ENCODE data around the gene TANGO2.

The TANGO2 gene

GRCh38 chr22:20111689-20112622 is 91.0 kb downstream of the TANGO2 start:
- peaks cover 47% of the 10 kb centered on the region for H3K4me1 ChIP-seq (ENCODE audit: insufficient read depth, low read length)
- TF ChIP-seq, protein P1, sequence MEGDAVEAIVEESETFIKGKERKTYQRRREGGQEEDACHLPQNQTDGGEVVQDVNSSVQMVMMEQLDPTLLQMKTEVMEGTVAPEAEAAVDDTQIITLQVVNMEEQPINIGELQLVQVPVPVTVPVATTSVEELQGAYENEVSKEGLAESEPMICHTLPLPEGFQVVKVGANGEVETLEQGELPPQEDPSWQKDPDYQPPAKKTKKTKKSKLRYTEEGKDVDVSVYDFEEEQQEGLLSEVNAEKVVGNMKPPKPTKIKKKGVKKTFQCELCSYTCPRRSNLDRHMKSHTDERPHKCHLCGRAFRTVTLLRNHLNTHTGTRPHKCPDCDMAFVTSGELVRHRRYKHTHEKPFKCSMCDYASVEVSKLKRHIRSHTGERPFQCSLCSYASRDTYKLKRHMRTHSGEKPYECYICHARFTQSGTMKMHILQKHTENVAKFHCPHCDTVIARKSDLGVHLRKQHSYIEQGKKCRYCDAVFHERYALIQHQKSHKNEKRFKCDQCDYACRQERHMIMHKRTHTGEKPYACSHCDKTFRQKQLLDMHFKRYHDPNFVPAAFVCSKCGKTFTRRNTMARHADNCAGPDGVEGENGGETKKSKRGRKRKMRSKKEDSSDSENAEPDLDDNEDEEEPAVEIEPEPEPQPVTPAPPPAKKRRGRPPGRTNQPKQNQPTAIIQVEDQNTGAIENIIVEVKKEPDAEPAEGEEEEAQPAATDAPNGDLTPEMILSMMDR (IDR thresholded peaks at IDR 0.05; ENCODE audit: borderline replicate concordance, extremely low read depth, low read length, poor library complexity, severe bottlenecking), result no peak
- TF ChIP-seq EZH2 (IDR thresholded peaks at IDR 0.05; ENCODE audit: borderline replicate concordance, low read depth, low read length, severe bottlenecking), result no peak
- no peak overlapping the region for H3K4me2 ChIP-seq (ENCODE audit: insufficient read depth, low read length)
- no peaks in the 10 kb centered on the region for H3K27me3 ChIP-seq (ENCODE audit: insufficient read depth, low read length, poor library complexity)
- H3K9me3 ChIP-seq (ENCODE audit: insufficient read depth, low read length, severe bottlenecking), result no peaks in the 10 kb centered on the region
- peaks cover 83% of the 10 kb centered on the region for H4K20me1 ChIP-seq (ENCODE audit: insufficient read depth, low read length)
- ATAC-seq (ENCODE audit: insufficient read depth, low read depth) (peak; percentile 56), DNase-seq (no peak)
- peaks cover 49% of the 10 kb centered on the region for H3K79me2 ChIP-seq (ENCODE audit: insufficient read depth, low read length)
- peaks cover 94% of the 10 kb centered on the region for H3K36me3 ChIP-seq (ENCODE audit: insufficient read depth, low read length)
- H3K27ac ChIP-seq (ENCODE audit: low read length), result peak overlapping the region; percentile 66; the same call in 1 of the 2 replicates
- H3K4me3 ChIP-seq (ENCODE audit: low read depth in 1 of 2, low read length in 2 of 2), result no peak overlapping the region
- H3K9ac ChIP-seq (ENCODE audit: low read depth, low read length), result peak overlapping the region; percentile 32; the same call in 1 of the 2 replicates
- no peak overlapping the region for H2AFZ ChIP-seq (ENCODE audit: low read depth, low read length)

DNA sequence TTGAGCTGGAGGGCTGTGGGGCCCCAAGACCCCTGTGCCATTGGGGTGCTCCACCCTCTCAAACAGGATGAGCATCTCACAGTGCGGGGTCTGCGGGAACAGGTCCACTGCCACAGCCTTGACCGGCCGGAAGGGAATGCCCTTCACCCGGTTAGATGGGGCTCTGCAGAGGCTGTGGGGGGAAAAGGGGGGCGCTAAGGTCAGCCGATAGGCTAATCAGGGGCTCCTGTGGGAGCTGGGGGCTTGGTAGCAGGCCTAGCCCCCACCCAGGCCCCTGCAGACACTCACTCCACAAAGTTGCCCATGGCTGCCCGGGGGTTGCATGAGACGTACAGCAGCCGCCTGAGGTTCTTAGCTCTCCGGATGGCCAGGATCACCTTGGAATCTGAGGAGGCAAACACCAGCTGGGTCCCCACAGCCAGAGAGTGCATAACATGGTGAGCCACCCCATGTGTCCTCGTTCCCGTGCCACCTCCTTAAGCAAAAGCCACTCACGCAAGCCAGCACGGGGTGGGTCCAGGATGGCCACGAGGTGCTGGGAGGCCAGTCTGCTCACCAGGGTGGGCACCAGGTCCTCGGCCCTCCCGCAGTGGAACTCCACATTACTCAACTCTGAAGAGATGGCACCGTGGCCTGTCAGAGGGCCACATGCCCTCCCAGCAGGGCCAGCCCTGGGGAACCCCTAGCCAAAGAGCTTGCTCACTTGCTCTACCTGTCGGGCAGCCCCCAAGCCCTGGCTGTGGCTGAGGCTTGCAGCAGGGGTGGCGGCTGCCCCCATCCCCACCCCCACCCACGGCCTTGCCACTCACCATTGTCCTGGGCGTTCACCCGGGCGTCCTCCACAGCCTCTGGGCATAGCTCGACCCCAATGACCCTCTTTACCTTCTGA is 92.0 kb downstream of the TANGO2 start:
- Histone ChIP-seq H3K79me2 (ENCODE audit: insufficient read depth, low read length) (peaks cover 49% of the 10 kb centered on the region), H2AFZ (ENCODE audit: low read depth, low read length) (no peak overlapping the region), H3K9ac (ENCODE audit: low read depth, low read length) (peak overlapping the region; percentile 32; the same call in 1 of the 2 replicates), H4K20me1 (ENCODE audit: insufficient read depth, low read length) (peaks cover 76% of the 10 kb centered on the region), H3K36me3 (ENCODE audit: insufficient read depth, low read length) (peaks cover 87% of the 10 kb centered on the region), H3K27ac (ENCODE audit: low read length) (no peak overlapping the region), H3K4me2 (ENCODE audit: insufficient read depth, low read length) (0 out of 2 replicates have a peak overlapping the region, but pooled peaks have one; percentile 23), H3K27me3 (ENCODE audit: insufficient read depth, low read length, poor library complexity) (no peaks in the 10 kb centered on the region), H3K9me3 (ENCODE audit: insufficient read depth, low read length, severe bottlenecking) (no peaks in the 10 kb centered on the region), H3K4me1 (ENCODE audit: insufficient read depth, low read length) (peaks cover 47% of the 10 kb centered on the region), H3K4me3 (ENCODE audit: low read depth in 1 of 2, low read length in 2 of 2) (no peak overlapping the region)
- ATAC-seq (ENCODE audit: insufficient read depth, low read depth), result no peak
- no peak for TF ChIP-seq EZH2 (IDR thresholded peaks at IDR 0.05; ENCODE audit: borderline replicate concordance, low read depth, low read length, severe bottlenecking)
- TF ChIP-seq, protein P1 (IDR thresholded peaks at IDR 0.05; ENCODE audit: borderline replicate concordance, extremely low read depth, low read length, poor library complexity, severe bottlenecking), result no peak
- DNase-seq, result no peak

- no peak for TF ChIP-seq EZH2 (IDR thresholded peaks at IDR 0.05; ENCODE audit: borderline replicate concordance, low read depth, low read length, severe bottlenecking)
- TF ChIP-seq, protein P1 (IDR thresholded peaks at IDR 0.05; ENCODE audit: borderline replicate concordance, extremely low read depth, low read length, poor library complexity, severe bottlenecking), result no peak
- H3K27me3 ChIP-seq (ENCODE audit: insufficient read depth, low read length, poor library complexity), result no peaks in the 10 kb centered on the region
- H3K79me2 ChIP-seq (ENCODE audit: insufficient read depth, low read length), result peaks cover 58% of the 10 kb centered on the region
- H3K36me3 ChIP-seq (ENCODE audit: insufficient read depth, low read length), result peaks cover 87% of the 10 kb centered on the region
- H3K9me3 ChIP-seq (ENCODE audit: insufficient read depth, low read length, severe bottlenecking), result no peaks in the 10 kb centered on the region
- H3K9ac ChIP-seq (ENCODE audit: low read depth, low read length), result no peak overlapping the region
- no peak for DNase-seq
- H3K4me2 ChIP-seq (ENCODE audit: insufficient read depth, low read length), result peak overlapping the region; percentile 89; the same call in 1 of the 2 replicates
- no peak overlapping the region for H3K27ac ChIP-seq (ENCODE audit: low read length)
- peaks cover 74% of the 10 kb centered on the region for H4K20me1 ChIP-seq (ENCODE audit: insufficient read depth, low read length)
- H3K4me3 ChIP-seq (ENCODE audit: low read depth in 1 of 2, low read length in 2 of 2), result no peak overlapping the region
- H2AFZ ChIP-seq (ENCODE audit: low read depth, low read length), result no peak overlapping the region
- peaks cover 52% of the 10 kb centered on the region for H3K4me1 ChIP-seq (ENCODE audit: insufficient read depth, low read length)
- no peak for ATAC-seq (ENCODE audit: insufficient read depth, low read depth)
Observed at GRCh38 chr22:20113551-20114310, 92.8 kb downstream of the TANGO2 start.
